GM18499 (cell line): ENCODE results near the gene AKR7A3.
"Not testable (repeated sequence)": the region's sequence is repeated elsewhere in the genome, so short reads cannot be mapped to it uniquely, and the experiment has no call there.

Experiments
- ATAC-seq: cut with Tn5 transposase; IDR thresholded peaks from one replicate; pipeline ENCODE4 v1.9.1; 2021; ENCODE audit warnings: moderate number of reproducible peaks; ENCODE audit not compliant: insufficient read depth, unreplicated experiment

AKR7A3 gene

GRCh38 chr1:19300211-19300610 is 11.6 kb upstream of the AKR7A3 start:
- no peak for ATAC-seq

GRCh38 chr1:19294638-19295037 is 6.1 kb upstream of the AKR7A3 start:
- no peak for ATAC-seq

- ATAC-seq = no peak
Measured at GRCh38 chr1:19289244-19289643, 674 bp upstream of the AKR7A3 start.

- no peak for ATAC-seq
Measured at GRCh38 chr1:19287436-19288185, 959 bp downstream of the AKR7A3 start.

- ATAC-seq = not testable (repeated sequence)
Measured at GRCh38 chr1:19285807-19286206, 2.8 kb downstream of the AKR7A3 start.

GRCh38 chr1:19285366-19285765 is 3.2 kb downstream of the AKR7A3 start:
- not testable (repeated sequence) for ATAC-seq

- ATAC-seq = no peak
Measured at GRCh38 chr1:19284881-19285280, 3.7 kb downstream of the AKR7A3 start.

- no peak for ATAC-seq
Measured at GRCh38 chr1:19283891-19284290, 4.7 kb downstream of the AKR7A3 start.

GRCh38 chr1:19274636-19275035 is 13.9 kb downstream of the AKR7A3 start:
- ATAC-seq = no peak

- not testable (repeated sequence) for ATAC-seq
Measured at GRCh38 chr1:19273844-19274531, 14.6 kb downstream of the AKR7A3 start.

- ATAC-seq = no peak
Measured at GRCh38 chr1:19273106-19273843, 15.3 kb downstream of the AKR7A3 start.

GRCh38 chr1:19272064-19272463 is 16.5 kb downstream of the AKR7A3 start:
- ATAC-seq = no peak

- not testable (repeated sequence) for ATAC-seq
Measured at GRCh38 chr1:19270343-19270730, 18.2 kb downstream of the AKR7A3 start.

- not testable (repeated sequence) for ATAC-seq
Measured at GRCh38 chr1:19269427-19270342, 18.9 kb downstream of the AKR7A3 start.

- no peak for ATAC-seq
Measured at GRCh38 chr1:19268445-19268844, 20.1 kb downstream of the AKR7A3 start.

- ATAC-seq = no peak
Measured at GRCh38 chr1:19262744-19263143, 25.8 kb downstream of the AKR7A3 start.

- no peak for ATAC-seq
Measured at GRCh38 chr1:19262047-19262446, 26.5 kb downstream of the AKR7A3 start.

GRCh38 chr1:19260211-19261138 is 28.1 kb downstream of the AKR7A3 start:
- ATAC-seq = no peak

- no peak for ATAC-seq
Measured at GRCh38 chr1:19258353-19258752, 30.2 kb downstream of the AKR7A3 start.
